Uterus (tissue), 4 donors: ENCODE measurements around the gene ELOVL5. TPM values are rescaled to one million over a fixed set of nuclear protein-coding genes. Genes with fewer than 3 reads are reported as not detected.

ENCODE experiments used
- DNase-seq, 2 donors: peaks; one replicate each; pipeline ENCODE4 v3.0.0-alpha.2; 2019 to 2020
- H3K27ac ChIP-seq, 2 donors: fragments of 200-600 bp; sonication (generic); 1 replicate in 1 of 2; 2 replicates in 1 of 2; pipeline ENCODE4 v1.5.1; 2016 to 2018
- H3K27me3 ChIP-seq, 2 donors: fragments of 200-600 bp; sonication (generic); one replicate each; pipeline ENCODE4 v1.5.1; 2018 to 2019; ENCODE audit warnings: control low read depth in 1 of 2
- H3K36me3 ChIP-seq, 2 donors: fragments of 200-600 bp; sonication (generic); one replicate each; pipeline ENCODE4 v1.5.1; 2019; ENCODE audit warnings: control low read depth in 1 of 2
- H3K4me1 ChIP-seq, 2 donors: fragments of 200-600 bp; sonication (generic); one replicate each; pipeline ENCODE4 v1.5.1; 2018 to 2019; ENCODE audit warnings: control low read depth in 1 of 2
- H3K4me3 ChIP-seq, 2 donors: fragments of 200-600 bp; sonication (generic); 1 replicate in 1 of 2; 2 replicates in 1 of 2; pipeline ENCODE4 v1.5.1; 2018 to 2019; ENCODE audit warnings: mild to moderate bottlenecking in 1 of 2
- H3K9me3 ChIP-seq, 2 donors: fragments of 200-600 bp; sonication (generic); one replicate each; pipeline ENCODE4 v1.5.1; 2019; ENCODE audit warnings: control low read depth in 1 of 2
- POLR2A ChIP-seq, 2 donors: fragments of 450-650 bp; IDR thresholded peaks; one replicate each; pipeline ENCODE4 v1.6.1; 2016; ENCODE audit warnings: antibody characterized with exemption in 2 of 2, mild to moderate bottlenecking in 1 of 2, moderate library complexity in 1 of 2
- intact Hi-C: fragments of 100-400 bp; cut with DNase I; formaldehyde crosslinking; loops from one replicate; pipeline ENCODE4 v1.15.1; 2023; ENCODE audit warnings: low total_unique reads
- total RNA-seq, 4 donors: library from RNA; depleted of rRNA in 3 of 4; stranded (reverse); fragments of >200 nt in 3 of 4; gene quantifications; one replicate each; pipeline versions ENCODE4 v1.1.0 to v1.2.4, GENCODE V29; 2014 to 2023
- TF ChIP-seq, protein P1 (sequence below), 4 experiments: fragments of 200-600 bp in 2 of 4; fragments of 450-650 bp in 2 of 4; sonication (generic) in 2 of 4; IDR thresholded peaks; one replicate each; pipeline ENCODE4 v1.5.1; 2016 to 2019; ENCODE audit warnings: antibody characterized with exemption in 4 of 4, mild to moderate bottlenecking in 2 of 4, moderate library complexity in 1 of 4
- donor health status: DM: yes; HTN: yes; CAD: no.

ELOVL5 gene
- total RNA-seq, 4 donors from 2014 or later, result 26.4 to 80.7 (median 48.4) TPM

DNA sequence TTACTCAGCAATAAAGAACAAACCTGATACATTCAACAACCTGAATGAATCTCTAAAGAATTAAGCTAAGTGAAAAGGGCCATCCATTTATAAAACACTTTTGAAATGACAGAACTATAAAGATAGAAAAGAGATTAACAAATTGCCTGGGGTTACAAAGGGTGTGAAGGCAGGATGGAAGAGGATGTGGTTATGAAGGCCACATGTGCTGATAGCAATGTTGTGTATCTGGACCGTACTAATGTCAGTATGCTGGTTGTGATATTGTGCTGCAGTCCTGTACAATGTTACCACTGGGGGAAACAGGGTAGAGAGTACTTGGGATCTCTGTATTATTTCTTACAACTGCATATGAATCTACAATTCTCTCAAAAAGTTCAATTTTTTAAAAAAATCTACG lies 36.4 kb downstream of the ELOVL5 start:
- Histone ChIP-seq H3K36me3 (no peaks in the 10 kb centered on the region), H3K4me1 (no peaks in the 10 kb centered on the region), H3K9me3 (no peaks in the 10 kb centered on the region), H3K27ac (no peak overlapping the region), H3K27me3 (no peaks in the 10 kb centered on the region), H3K4me3 (no peak overlapping the region)
- no peak for DNase-seq
- intact Hi-C loops, result no loop called here
- no peak for TF ChIP-seq POLR2A (IDR thresholded peaks at IDR 0.05)
- TF ChIP-seq, protein P1, sequence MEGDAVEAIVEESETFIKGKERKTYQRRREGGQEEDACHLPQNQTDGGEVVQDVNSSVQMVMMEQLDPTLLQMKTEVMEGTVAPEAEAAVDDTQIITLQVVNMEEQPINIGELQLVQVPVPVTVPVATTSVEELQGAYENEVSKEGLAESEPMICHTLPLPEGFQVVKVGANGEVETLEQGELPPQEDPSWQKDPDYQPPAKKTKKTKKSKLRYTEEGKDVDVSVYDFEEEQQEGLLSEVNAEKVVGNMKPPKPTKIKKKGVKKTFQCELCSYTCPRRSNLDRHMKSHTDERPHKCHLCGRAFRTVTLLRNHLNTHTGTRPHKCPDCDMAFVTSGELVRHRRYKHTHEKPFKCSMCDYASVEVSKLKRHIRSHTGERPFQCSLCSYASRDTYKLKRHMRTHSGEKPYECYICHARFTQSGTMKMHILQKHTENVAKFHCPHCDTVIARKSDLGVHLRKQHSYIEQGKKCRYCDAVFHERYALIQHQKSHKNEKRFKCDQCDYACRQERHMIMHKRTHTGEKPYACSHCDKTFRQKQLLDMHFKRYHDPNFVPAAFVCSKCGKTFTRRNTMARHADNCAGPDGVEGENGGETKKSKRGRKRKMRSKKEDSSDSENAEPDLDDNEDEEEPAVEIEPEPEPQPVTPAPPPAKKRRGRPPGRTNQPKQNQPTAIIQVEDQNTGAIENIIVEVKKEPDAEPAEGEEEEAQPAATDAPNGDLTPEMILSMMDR (IDR thresholded peaks at IDR 0.05), result no peak

DNA sequence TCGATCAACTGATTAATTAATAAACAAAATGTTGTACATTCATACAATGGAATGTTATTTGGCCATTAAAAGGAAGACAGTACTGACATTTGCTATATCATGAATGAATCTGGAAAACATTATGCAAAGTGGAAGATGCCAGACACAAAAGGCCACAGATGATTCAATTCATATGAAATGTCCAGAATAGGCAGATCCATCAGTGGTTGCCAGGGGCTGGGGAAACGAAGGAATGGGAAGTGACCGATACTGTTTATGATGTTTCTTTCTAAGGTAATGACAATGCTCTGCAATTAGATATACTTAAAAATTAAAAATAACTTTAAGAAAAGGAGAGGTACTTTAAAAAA lies 37.2 kb downstream of the ELOVL5 start:
- intact Hi-C loops, result no loop called here
- H3K27ac ChIP-seq, result no peak overlapping the region
- no peaks in the 10 kb centered on the region for H3K4me1 ChIP-seq
- DNase-seq, result no peak
- H3K4me3 ChIP-seq, result no peak overlapping the region
- no peaks in the 10 kb centered on the region for H3K9me3 ChIP-seq
- TF ChIP-seq, protein P1 (IDR thresholded peaks at IDR 0.05), result no peak
- TF ChIP-seq POLR2A (IDR thresholded peaks at IDR 0.05), result no peak
- H3K27me3 ChIP-seq, result no peaks in the 10 kb centered on the region
- H3K36me3 ChIP-seq, result no peaks in the 10 kb centered on the region

DNA sequence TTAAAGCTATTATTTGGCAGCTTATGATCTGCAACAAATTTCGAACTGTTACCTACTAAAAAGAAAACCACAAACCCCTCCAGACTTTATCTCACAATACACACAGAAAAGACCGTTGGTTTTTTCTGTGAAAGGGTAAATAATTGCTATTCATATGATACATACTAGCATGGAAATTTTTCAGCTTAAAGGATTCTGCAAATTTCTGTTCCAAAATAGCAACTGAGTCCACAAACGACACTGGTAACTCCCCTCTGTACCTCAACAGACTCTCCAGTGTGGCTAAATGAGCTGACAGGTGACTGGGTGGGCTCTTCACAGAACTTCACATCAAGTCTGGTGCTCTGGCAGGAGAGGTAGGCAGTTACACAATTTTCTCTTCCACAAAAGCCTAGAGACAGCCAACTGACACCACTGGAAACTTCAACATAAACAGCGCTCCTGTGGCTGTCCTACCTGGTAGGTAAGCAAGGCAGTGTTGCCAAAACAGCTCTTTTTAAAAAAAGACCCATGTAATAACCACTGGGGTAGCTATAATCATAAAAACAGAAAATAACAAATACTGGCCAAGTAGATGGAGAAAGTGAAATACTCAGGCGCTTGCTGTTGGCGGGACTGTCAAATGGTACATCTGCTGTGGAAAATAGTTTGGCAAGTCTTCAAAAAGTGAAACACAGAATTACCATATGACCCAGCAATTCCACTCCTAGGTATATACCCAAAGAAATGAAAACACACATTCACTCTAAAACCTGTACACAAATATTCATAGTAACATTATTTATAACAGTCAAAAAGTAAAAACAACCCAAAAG lies 37.8 kb downstream of the ELOVL5 start:
- Histone ChIP-seq H3K27me3 (no peaks in the 10 kb centered on the region), H3K4me1 (no peaks in the 10 kb centered on the region), H3K9me3 (no peaks in the 10 kb centered on the region), H3K36me3 (no peaks in the 10 kb centered on the region), H3K4me3 (no peak overlapping the region), H3K27ac (no peak overlapping the region)
- intact Hi-C loops, result no loop called here
- TF ChIP-seq, protein P1 (IDR thresholded peaks at IDR 0.05), result no peak
- TF ChIP-seq POLR2A (IDR thresholded peaks at IDR 0.05), result no peak
- no peak for DNase-seq

DNA sequence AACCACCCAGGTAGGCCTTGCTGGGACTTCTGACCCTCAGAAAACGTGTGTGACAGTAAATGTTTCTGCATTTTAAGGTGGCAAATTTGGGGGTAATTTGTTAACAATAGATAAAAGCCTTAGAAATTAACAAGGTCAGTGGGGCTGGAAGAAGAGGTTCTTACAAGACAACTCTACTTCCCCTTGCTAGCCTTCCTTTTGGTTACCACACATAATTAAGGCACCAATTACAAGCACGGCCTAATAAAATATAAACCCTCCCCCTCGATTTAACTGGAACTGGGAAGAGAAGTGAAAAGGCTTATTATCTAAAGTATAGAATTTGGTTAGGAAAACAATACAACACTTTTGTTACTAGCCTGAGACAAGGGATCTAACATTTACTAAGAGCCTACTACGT lies 38.8 kb downstream of the ELOVL5 start:
- H3K9me3 ChIP-seq, result no peaks in the 10 kb centered on the region
- H3K27ac ChIP-seq, result no peak overlapping the region
- no peak for TF ChIP-seq POLR2A (IDR thresholded peaks at IDR 0.05)
- TF ChIP-seq, protein P1 (IDR thresholded peaks at IDR 0.05), result no peak
- no peak for DNase-seq
- H3K36me3 ChIP-seq, result no peaks in the 10 kb centered on the region
- H3K4me3 ChIP-seq, result no peak overlapping the region
- no peaks in the 10 kb centered on the region for H3K4me1 ChIP-seq
- intact Hi-C loops, result no loop called here
- H3K27me3 ChIP-seq, result no peaks in the 10 kb centered on the region

DNA sequence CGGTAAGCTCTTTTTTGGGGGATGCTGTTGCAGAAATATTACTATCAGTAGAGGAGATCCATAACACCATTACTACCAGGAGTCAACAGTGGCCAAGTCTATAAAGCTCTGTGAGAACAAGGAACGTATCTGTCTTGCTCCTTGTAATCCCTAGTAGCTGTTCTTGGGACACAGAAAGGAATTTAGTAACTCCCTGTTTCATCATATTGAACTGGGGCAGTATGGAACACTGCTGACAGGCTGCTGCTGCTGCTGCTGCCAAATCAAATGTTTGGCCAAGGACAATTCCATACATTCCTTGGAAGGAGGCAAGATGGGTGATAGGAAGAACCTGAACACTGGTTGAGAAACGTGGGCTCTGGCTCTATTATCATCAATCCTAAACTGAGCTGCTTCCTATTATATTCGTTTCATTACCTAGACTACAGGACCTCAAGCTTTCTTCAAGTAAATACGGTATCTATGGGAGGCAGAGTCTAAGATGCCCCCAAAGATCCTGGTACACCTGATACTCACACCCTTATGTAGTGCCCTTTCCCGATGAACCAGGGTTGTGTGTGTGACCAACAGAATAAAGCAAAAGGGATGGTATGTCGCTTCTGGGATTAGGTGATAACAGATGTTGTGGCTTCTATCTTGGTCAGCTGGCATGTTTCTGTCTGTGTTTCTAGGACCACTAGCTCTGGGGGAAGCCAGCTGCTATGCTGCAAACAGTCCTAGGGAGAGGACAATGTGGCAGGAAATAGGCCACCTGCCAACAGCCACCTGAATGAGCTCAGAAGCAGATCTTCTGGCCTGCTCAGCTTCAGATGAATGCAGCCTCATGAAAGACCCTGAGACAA lies 39.5 kb downstream of the ELOVL5 start:
- Histone ChIP-seq H3K27me3 (no peaks in the 10 kb centered on the region), H3K4me3 (no peak overlapping the region), H3K27ac (no peak overlapping the region), H3K9me3 (no peaks in the 10 kb centered on the region), H3K4me1 (no peaks in the 10 kb centered on the region), H3K36me3 (no peaks in the 10 kb centered on the region)
- TF ChIP-seq POLR2A (IDR thresholded peaks at IDR 0.05), result no peak
- TF ChIP-seq, protein P1 (IDR thresholded peaks at IDR 0.05), result no peak
- DNase-seq, result no peak
- intact Hi-C loops, result no loop called here
